ENCODE measurements around the gene KRTAP5-3.

Gene KRTAP5-3

DNA sequence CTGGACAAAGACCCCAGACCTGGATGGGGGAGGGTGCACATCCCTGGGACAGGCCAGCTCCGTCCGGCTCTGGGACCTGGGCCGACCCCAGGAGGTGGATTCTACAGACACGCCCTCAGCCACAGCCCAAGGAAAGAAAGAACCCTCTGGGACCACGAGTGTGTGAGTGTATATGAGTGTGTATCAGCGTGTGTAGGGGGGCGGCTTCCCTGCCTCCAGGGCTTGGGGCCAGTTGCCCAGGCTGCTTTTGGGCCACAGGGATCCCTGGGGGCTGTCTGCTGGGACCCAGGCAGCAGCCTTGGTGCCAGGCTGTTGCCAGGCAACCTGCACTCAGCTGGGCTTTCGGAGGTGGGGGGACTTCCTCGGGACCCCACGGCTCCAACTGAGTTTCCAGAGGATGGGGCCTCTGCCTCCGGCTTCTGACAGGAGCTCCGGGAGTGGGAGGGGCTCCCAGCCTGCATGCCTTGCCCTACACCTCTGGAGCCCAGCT, 45.1 kb downstream of the KRTAP5-3 start:
- no peak for DNase-seq

DNA sequence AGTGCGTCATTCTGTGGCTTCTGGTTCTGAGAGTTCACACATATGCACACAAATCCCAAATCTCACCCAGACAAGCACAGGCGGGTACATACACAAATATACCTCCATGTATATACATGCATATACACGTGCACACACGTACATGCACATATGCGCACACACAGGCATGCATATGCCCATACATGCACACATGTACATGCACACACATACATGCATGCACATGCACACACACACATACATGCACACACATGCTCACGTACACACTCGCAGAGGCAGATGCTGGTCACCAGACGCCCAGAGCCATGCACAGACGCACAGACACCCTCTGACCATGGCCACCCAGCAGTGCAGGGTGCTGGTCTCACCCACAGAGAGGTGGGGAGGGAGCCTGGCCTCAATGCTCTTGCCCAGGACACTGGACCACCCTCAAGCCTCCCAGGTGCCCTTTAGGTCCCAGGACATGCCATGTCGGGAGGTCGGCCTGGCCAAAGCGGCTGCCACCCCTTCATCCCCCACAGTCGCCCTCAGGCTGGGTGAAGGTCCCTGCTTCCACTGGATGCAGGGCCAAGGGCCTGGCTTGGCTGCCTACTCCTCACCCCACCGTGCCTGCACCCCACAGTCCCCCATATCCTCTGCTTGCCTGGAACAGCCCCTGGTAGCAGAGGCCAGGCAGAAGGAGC, 45.7 kb downstream of the KRTAP5-3 start:
- DNase-seq = no peak

DNA sequence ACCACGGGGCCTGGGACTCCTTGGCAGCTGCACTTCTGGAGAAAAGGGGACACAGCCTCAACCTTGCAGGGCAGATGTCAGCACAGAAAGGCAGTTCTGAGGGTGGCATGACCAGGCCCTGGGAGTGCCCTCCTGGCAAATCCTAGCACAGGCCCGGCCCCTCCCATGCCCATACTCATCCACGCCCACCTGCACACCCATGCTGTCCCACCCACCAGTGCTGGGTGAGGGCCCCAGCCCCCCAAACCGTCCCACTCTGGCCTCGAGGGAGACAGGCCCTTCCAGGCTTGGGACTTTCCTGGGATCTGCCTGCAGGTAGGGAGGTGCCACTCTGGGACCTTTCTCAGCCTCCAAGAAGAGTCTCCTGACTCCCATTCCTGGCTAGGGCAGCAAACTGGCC, 46.3 kb downstream of the KRTAP5-3 start:
- DNase-seq = no peak

DNA sequence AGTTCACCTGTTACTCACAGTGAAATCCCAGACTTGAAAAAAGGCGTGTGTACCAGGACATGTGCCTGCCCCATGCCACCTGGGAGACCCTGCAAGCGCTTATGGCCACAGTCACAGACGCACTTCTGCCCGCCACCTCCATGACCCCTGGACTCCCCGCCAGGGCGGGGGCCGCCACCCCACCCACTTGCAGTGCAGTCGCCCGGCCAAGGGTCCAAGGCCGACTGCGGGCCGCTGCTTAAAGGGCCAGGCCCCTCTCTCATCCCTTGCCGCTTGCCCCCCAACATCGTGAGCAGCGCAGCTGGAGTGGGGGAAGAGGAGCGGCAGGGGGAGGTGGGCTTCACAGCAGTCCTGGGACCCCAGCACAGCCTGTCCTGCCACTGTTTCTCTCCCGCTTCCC, 47.0 kb downstream of the KRTAP5-3 start:
- DNase-seq = no peak

DNA sequence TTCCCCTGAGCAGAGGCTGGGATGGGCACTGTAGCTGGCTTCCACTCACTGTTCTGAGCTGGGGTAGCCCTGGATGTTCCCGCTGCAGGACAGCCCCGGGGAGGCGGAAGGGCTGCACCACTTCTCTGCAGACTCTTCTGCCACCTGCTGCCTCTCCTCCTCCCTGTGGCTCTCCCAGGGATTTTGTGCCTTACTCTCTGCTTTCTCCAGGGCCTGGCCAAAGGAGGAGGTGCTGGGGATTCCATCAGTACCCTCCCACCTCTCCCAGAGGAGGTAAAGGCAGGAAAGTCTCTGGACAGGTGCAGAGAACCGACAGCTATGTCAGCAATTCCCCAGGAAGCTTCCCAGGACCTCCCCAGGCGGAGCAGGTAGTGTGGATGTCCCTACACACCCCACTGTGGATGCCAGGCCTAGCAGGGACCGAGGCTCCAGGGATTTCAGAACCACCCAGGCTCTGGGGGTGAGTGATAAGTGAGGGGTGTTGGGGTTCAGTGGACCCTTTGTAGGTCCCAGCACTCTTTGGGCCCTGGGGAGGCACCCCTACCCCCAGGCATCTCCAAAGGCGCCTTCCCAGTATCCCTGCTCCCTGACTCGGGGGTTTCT, 47.5 kb downstream of the KRTAP5-3 start:
- DNase-seq = no peak

DNA sequence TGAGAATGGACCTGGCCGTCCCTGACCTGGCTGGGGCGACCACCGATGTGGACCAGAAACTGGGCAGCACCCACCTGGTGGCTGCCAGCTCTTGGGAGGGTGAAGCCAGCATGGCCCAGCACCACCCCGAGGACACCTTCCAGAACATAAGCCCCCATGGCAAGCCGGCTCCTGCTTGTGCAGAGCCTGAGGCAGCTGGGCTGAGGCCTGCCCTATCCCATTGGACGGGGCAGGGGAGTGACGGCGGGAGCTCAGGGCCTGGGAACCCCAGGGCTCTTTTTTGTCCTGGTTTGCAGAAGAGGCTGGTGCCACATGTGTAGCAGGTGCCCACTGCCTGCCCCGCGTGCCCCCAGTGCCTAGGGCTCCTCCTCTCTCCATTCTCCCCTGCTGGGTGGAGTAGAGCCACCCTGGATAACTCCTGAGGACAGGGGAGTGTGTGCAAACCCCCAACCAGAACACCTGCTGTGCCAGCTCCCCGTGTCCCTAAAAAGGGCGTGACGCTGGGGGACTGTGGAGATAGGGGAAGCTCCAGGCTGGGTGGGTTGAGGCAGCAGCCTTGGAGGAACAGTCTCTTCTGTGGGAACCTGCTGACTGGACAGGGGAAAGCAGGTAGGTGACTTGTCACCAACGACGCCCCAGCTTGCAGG, 48.1 kb downstream of the KRTAP5-3 start:
- no peak for DNase-seq

DNA sequence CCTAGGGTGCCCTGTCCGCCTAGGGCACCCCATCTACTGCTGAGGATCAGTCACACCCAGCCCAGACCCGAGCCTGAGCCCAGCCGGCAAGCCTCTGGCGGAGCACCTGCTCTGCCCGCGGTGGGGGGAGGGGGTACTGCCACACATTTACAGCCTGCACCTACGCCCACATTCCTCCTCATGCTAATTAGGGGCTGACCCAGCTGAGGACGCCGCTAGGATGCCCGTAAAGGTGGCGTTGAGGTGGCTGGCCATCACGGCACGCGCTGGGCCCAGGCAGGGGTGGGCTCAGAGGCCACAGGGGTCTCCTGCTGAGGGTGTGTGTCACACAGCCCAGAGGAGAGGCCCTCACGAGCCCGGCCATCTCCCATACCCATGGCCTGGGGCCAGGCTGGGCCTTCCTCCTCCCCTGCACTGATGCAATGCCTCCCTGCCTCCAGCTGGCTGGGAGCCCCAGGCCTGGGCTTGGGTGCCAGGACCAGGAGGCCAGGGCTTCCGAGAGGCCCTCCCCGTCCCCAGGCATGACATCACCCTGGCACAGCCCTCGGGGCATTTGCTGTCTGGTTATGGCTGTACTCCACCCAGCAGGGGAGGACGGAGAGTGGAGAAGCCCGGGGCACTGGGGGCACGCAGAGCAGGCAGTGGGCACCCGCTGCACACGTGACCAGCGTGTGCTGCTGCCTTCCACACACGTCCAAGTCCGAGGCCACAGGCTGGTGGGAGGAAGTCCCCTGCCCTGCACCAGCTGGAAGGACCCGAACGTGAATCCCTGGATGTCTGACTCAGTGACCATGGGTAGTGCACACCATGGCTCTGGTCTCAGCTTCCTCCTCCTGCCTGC, 48.9 kb downstream of the KRTAP5-3 start:
- DNase-seq = no peak

DNA sequence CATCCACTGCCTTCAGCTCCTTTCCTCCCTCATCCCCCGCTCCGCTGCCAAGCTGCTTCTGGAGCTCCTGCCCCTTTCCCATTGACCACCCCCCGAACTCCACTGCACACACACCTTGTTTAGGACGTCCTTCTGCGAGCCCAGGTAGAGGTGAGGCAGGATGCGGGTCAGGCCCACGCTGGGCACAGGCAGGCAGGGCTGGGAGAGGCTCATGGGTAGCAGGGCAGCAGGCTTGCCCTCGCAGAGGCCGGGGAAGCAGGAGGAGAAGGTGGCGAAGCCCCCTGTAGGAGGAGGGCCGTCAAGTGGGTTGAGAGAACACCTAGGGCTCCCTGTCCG, 49.5 kb downstream of the KRTAP5-3 start:
- no peak for DNase-seq

DNA sequence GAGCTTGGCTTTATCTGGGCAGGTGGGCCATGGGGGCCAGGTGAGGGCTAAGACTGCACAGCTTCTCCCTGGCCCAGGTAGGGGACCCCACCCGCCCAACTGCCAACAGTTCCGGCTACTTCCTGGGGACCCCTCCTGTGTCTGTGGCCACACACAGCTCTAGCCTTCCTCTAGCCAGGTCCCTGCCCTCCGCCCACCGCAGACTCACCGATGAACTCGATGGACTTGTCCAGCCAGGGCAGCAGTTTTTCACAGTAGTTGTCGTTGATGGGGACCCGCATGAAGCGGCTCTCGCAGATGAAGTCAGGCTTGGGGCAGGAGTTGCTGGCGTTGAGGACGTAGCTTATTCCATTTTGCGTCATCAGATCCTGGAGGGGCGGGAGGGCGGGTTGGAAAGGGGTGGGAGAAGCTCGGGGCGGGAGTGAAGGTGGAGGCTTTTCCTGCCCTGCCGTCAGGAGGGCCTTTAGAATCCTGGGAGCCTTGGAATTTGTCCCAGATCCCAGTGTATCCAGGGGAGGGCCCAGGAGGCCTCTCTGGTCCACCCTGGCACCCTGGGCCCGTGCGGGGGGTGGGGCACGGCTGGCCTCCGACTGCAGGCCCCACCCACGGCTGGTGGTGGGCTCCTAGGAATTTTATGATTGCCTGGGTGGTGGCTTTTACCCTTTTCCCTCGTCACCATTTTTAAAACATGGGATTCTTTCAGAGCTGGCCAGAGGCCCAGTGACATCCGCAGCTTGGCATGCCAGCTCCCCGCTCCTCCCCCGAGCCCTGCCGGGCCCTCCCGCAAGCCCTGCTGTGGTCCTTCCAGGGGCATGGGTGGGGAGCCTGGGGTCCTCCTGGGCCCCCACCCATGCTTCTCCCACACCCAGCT, 50.1 kb downstream of the KRTAP5-3 start:
- DNase-seq = no peak
